Left lung (tissue), 10 donors: ENCODE measurements around the gene ADAMTS7. TPM values are rescaled to one million over a fixed set of nuclear protein-coding genes. Genes with fewer than 3 reads are reported as not detected.
A peak's percentile ranks its signal among the peaks of the same experiment; 100 is the strongest.
"Not testable (repeated sequence)": the region's sequence is repeated elsewhere in the genome, so short reads cannot be mapped to it uniquely, and the experiment has no call there.

ENCODE experiments used
- ATAC-seq: fragments of 200-7000 bp; cut with Tn5 transposase; one replicate; pipeline ENCODE4 v1.9.1; 2020; ENCODE audit warnings: moderate library complexity
- DNase-seq, 4 donors: peaks; one replicate each; pipeline ENCODE4 v3.0.0-alpha.2; 2013 to 2020
- H3K27ac ChIP-seq, 2 donors: fragments of 200-600 bp; sonication (generic) in 1 of 2; one replicate each; pipeline versions ENCODE4 v1.5.0 to v1.8.0; 2020 to 2021
- H3K27me3 ChIP-seq, 2 donors: fragments of 200-600 bp; sonication (generic) in 1 of 2; one replicate each; pipeline versions ENCODE4 v1.5.0 to v1.8.0; 2020 to 2021
- H3K36me3 ChIP-seq, 2 donors: fragments of 200-600 bp; sonication (generic) in 1 of 2; one replicate each; pipeline versions ENCODE4 v1.5.0 to v1.8.0; 2020 to 2021
- H3K4me1 ChIP-seq, 2 donors: fragments of 200-600 bp; one replicate each; pipeline ENCODE4 v1.8.0; 2021
- H3K4me3 ChIP-seq, 2 donors: fragments of 200-600 bp; sonication (generic) in 1 of 2; one replicate each; pipeline versions ENCODE4 v1.5.0 to v1.8.0; 2020 to 2021; ENCODE audit warnings: mild to moderate bottlenecking in 1 of 2
- H3K9me3 ChIP-seq, 2 donors: fragments of 200-600 bp; sonication (generic) in 1 of 2; one replicate each; pipeline versions ENCODE4 v1.5.0 to v1.8.0; 2020 to 2021
- CTCF ChIP-seq, 2 donors: fragments of 200-600 bp; sonication (generic) in 1 of 2; IDR thresholded peaks; one replicate each; pipeline versions ENCODE4 v1.5.0 to v1.8.0; 2021; ENCODE audit warnings: antibody characterized with exemption in 2 of 2
- intact Hi-C, 2 donors: fragments of 100-400 bp; cut with DNase I; formaldehyde crosslinking; loops; one replicate each; pipeline versions ENCODE4 v1.11.2 to v1.14.2; 2022
- polyA plus RNA-seq, 6 donors: library from polyadenylated mRNA; unstranded; fragments of 120-200 nt; gene quantifications; one replicate each; pipeline ENCODE4 v1.2.1, GENCODE V29; 2013; ENCODE audit not compliant: insufficient read length in 6 of 6
- total RNA-seq, 2 donors: library from RNA; stranded (reverse); fragmentation: NEBNext Ultra II Directional; extraction: Animal tissue kit (Norgen Biotek cat#: 25700); gene quantifications; one replicate each; pipeline ENCODE4 v1.2.1, GENCODE V29; 2021
- donor health status: DM: no; HTN: yes; CAD: no.
- donor health status: DM: no; HTN: no; CAD: no.

ADAMTS7 gene
- total and polyA plus RNA-seq, 8 donors, result 8.7 to 56.0 (median 36.0) TPM

DNA sequence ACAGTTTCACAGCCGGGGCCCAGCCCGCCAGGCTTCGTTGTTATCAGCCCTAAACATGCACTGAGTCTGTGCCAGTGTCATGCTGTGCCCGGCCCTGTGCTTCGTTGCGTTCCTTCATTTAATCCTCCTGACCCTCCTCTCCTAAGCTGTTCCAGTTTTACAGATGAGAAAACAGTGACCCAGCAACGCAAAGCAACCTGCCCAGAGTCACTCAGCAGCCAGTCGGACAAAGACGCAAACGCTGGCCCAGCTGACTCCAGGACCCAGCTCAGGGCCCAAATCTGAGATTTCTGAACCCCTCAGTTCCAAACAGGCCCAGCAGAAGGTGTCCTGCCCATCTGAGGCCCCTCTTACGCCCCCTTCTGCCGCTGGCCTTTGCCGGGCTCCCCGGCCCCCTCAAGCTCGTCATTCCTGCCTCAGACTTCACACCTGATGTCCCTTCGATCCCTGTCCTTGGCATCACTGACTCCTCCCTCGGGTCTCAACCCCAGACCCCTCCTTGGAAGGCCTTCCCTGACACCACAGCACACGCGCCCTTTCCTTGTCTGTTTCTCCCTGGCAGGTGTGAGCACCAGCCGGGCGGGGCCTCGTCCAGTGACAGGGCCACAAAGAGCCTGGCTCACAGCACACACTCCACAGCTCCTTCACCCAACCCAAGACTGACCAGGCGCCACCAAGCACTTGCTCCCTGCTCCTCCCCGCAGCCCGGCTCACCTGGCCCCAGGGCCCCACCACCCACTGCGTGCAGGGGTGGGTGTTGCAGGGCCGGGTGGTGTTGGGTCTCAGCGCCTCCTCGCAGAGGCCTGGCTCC lies 48.1 kb downstream of the ADAMTS7 start:
- ATAC-seq (peak; percentile 30), DNase-seq (peak in 2 of 4 donors; percentile 32 to 65)
- TF ChIP-seq CTCF (IDR thresholded peaks at IDR 0.05), result no peak
- peaks cover 0 to 18% of the 10 kb centered on the region in 2 donors for H3K4me1 ChIP-seq
- no peak overlapping the region for H3K27ac ChIP-seq
- H3K9me3 ChIP-seq, result no peaks in the 10 kb centered on the region
- intact Hi-C loops, result no loop called here
- H3K4me3 ChIP-seq, result no peak overlapping the region
- H3K36me3 ChIP-seq, result no peaks in the 10 kb centered on the region
- no peaks in the 10 kb centered on the region for H3K27me3 ChIP-seq

DNA sequence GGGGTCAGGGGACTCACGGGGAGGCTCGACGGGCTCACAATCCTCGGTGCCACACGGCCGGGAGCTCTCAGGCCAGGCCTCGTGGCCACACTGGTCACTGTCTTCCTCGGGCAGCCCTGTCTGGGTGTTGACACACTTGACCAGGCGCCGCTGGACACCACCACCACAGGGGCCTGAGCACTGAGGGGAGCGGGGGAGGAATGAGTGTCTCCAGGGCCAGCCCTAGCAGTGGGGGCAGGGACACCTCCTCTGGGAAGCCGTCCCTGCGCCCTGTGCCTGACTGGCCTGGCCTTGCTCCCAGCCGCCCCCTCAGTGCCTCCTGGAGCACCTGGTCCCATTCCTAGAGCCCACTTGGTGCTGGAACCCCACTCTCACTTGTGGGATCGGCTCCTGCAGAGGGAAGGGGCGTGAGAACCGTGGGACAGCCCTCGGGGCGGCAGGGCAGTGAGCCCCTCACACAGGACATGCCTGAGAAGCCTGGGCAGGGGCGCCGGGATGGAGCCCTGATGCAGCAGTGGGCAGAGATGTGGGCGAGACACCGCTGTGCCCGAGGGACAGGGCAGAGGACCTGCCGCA lies 48.8 kb downstream of the ADAMTS7 start:
- peak in 2 of 4 donors; percentile 30 to 67 for DNase-seq
- H3K36me3 ChIP-seq, ATAC-seq, H3K9me3 ChIP-seq, H3K4me3 ChIP-seq, H3K27me3 ChIP-seq, intact Hi-C loops: not testable (repeated sequence)
- Histone ChIP-seq H3K4me1 (peaks cover 0 to 20% of the 10 kb centered on the region in 2 donors), H3K27ac (peak overlapping the region in 1 of 2 donors; percentile 20)

- Histone ChIP-seq H3K9me3 (no peaks in the 10 kb centered on the region), H3K27ac (peak overlapping the region in 1 of 2 donors; percentile 20), H3K36me3 (no peaks in the 10 kb centered on the region), H3K4me1 (peaks cover 3 to 25% of the 10 kb centered on the region in 2 donors), H3K27me3 (no peaks in the 10 kb centered on the region), H3K4me3 (no peak overlapping the region)
- intact Hi-C loops, result no loop called here
- ATAC-seq (no peak), DNase-seq (no peak)
- TF ChIP-seq CTCF (IDR thresholded peaks at IDR 0.05), result no peak
These were observed 49.3 kb downstream of the ADAMTS7 start for GRCh38 chr15:78761891-78762385.

DNA sequence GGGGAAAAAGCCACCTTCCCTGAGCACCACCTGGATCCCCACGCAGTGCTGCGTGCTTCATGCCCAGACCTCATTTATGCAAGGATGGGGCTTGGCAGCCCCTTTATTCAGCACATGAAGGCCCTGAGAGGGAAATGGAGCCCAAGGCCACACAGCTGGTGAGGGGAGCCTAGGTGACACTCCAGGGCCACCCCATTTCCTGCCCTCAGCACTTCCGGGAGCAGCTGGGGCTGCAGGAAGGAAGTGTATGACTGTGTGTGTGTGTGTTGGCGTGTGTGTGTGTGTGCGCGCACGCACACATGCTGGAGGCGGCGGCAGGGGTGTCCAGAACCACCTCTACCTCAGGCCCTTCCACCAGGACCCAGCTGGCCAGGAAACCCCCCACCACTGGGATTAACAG lies 49.8 kb downstream of the ADAMTS7 start:
- ATAC-seq (peak; percentile 8), DNase-seq (peak in 3 of 4 donors; percentile 44 to 54 (median 51))
- H3K36me3 ChIP-seq, H3K4me3 ChIP-seq, H3K27me3 ChIP-seq, H3K9me3 ChIP-seq, intact Hi-C loops: not testable (repeated sequence)
- Histone ChIP-seq H3K4me1 (peaks cover 3 to 25% of the 10 kb centered on the region in 2 donors), H3K27ac (peak overlapping the region in 1 of 2 donors; percentile 33)

DNA sequence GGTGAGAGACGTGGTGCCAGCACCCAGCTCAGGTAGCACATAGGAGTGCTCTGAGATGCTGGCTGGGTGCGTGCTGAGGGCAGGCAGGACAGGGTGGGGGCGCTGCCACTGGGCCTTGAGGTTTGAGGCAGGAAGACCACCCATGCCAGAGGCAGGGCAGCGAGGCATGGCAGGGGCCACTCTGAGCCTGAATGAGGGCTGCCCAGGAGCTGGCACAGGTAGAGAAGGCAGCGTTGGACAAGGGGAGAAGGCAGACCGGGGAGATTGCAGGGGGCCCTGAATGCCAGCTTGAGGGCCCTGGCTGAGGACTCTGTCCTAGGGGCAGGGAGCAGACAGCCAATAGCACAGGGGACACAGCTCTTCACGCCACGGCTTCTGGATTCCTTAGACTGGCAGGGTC lies 50.2 kb downstream of the ADAMTS7 start:
- ATAC-seq, result no peak
- Histone ChIP-seq H3K36me3 (no peaks in the 10 kb centered on the region), H3K27me3 (no peaks in the 10 kb centered on the region), H3K9me3 (no peaks in the 10 kb centered on the region), H3K27ac (peak overlapping the region in 1 of 2 donors; percentile 33), H3K4me3 (no peak overlapping the region), H3K4me1 (peaks cover 3 to 25% of the 10 kb centered on the region in 2 donors)
- TF ChIP-seq CTCF (IDR thresholded peaks at IDR 0.05), result no peak
- intact Hi-C loops, result no loop called here
- peak in 2 of 4 donors; percentile 25 to 54 for DNase-seq

DNA sequence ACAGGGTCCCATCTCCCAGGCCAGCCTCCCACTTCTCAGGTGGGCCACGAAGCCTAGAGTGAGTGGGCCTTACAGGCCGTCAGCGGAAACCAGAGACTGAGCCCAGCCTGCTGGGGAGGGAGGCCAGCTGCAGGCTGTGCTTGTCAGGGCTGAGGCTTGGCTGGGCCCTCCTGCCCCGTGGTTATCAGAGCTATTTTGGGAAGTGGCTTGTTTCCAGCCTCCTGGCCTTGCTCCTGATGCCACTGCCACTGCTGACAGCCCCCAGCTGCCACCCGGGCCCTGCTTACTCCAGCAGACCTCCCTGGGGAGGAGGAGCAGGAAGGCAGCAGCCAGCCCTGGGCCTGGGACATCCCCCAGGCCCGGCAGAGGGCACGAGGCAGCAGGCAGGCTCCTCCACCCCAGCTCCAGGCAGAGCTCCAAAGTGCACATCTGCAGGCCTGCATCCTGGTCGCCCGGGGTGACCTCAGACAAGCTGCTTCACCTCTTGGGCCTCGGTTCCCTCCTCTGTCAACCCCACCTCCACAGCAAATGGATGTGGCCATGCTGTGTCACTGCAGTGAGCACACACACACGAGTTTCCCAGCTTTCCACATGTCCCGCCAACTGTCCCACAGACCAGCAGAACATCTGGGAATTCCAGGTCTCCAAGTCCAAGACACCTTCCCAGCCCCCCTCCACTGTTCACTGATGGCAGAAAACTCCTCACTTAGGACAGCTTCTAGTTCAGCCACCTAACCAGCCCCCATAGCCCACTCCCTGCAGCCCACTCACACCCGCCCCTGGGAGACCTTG lies 51.0 kb downstream of the ADAMTS7 start:
- DNase-seq, result peak; percentile 34 to 74 (median 48)
- H3K4me1 ChIP-seq, result peaks cover 3 to 25% of the 10 kb centered on the region in 2 donors
- intact Hi-C loops, H3K4me3 ChIP-seq, H3K27me3 ChIP-seq, H3K36me3 ChIP-seq, H3K9me3 ChIP-seq: not testable (repeated sequence)
- peak overlapping the region in 1 of 2 donors; percentile 5 for H3K27ac ChIP-seq
- ATAC-seq, result peak; percentile 41

DNA sequence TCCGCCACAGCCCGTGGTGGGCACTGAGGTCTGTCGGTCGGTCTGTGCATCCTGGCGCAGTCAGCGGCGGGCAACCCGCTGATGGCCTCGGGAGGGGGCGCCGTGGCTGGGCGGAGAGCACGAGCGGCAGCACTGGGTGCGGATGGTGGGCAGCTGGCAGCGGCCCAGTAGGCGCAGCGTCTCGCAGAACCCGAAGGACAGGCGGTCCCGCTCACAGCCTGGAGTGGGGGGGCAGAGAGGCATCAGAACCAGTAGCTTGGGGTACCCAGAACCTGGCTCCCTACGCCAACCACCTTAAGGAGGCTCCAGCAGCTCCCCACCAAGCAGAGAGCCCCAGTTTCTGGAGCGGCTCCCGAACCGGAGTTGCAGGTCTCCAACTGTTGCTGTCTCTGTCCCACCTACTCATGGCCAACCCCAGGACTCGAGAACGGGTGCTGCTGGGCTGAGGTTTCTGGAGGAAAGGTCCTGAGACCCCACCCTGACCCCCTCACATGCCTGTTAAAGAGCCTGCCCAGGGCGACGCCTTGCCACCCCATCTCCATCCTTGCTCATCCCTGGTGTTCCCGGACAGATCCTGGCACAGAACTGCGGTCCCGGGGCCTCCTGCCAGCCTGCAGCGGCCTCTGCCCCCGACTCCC lies 51.8 kb downstream of the ADAMTS7 start:
- H3K9me3 ChIP-seq, H3K4me3 ChIP-seq, ATAC-seq, intact Hi-C loops, H3K27me3 ChIP-seq, H3K36me3 ChIP-seq: not testable (repeated sequence)
- peak overlapping the region in 1 of 2 donors; percentile 5 for H3K27ac ChIP-seq
- DNase-seq, result peak in 1 of 4 donors; percentile 62
- peaks cover 3 to 25% of the 10 kb centered on the region in 2 donors for H3K4me1 ChIP-seq

GRCh38 chr15:78758486-78759200 lies 52.6 kb downstream of the ADAMTS7 start:
- H3K4me1 ChIP-seq, result peaks cover 3 to 25% of the 10 kb centered on the region in 2 donors
- H3K27me3 ChIP-seq, H3K4me3 ChIP-seq, H3K9me3 ChIP-seq, intact Hi-C loops, H3K27ac ChIP-seq, H3K36me3 ChIP-seq, ATAC-seq: not testable (repeated sequence)
- peak in 1 of 4 donors; percentile 35 for DNase-seq
